GM19397 (cell line): ENCODE data around the gene ICAM1.
"Not testable (repeated sequence)": the region's sequence is repeated elsewhere in the genome, so short reads cannot be mapped to it uniquely, and the experiment has no call there.

Source experiments
- ATAC-seq: cut with Tn5 transposase; IDR thresholded peaks from one replicate; pipeline ENCODE4 v1.9.1; 2021; ENCODE audit warnings: mild to moderate bottlenecking, moderate library complexity; ENCODE audit not compliant: unreplicated experiment

Gene ICAM1

DNA sequence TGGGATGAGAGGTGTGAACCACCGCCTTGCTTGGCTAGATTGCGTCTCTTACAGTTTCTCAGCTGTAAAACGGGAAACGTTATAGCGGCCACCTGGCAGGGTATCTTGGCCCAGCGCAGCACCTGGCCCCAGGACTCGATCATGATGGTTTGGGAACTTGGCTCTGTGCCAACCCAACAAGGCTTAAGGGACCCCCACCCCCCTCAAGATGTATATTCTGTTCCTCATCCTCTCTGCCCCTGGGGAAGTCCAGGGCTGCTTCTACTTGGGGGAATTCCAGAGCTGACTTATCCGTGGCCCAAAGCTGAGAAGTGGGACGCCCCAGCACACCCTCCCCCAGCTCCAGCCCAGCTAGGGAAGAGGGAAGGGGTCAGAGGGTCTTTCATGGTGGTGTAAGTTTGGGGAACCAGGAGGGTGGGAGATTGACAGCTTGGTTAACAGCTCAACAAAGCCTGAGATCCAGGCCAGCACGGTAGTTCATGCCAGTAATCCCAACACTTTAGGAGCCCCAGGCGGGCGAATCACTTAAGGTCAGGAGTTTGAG lies 695 bp downstream of the ICAM1 start:
- ATAC-seq = peak; percentile 33

DNA sequence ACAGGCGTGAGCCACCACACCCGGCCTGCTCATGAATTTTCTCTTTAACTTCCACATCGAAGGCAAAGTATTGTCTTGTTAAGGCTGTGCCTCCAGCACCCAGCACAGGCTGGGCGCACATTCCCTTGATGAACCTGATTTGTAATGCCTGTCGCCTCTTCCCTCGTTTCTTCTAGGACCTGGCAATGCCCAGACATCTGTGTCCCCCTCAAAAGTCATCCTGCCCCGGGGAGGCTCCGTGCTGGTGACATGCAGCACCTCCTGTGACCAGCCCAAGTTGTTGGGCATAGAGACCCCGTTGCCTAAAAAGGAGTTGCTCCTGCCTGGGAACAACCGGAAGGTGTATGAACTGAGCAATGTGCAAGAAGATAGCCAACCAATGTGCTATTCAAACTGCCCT lies 3.7 kb downstream of the ICAM1 start:
- ATAC-seq = no peak

DNA sequence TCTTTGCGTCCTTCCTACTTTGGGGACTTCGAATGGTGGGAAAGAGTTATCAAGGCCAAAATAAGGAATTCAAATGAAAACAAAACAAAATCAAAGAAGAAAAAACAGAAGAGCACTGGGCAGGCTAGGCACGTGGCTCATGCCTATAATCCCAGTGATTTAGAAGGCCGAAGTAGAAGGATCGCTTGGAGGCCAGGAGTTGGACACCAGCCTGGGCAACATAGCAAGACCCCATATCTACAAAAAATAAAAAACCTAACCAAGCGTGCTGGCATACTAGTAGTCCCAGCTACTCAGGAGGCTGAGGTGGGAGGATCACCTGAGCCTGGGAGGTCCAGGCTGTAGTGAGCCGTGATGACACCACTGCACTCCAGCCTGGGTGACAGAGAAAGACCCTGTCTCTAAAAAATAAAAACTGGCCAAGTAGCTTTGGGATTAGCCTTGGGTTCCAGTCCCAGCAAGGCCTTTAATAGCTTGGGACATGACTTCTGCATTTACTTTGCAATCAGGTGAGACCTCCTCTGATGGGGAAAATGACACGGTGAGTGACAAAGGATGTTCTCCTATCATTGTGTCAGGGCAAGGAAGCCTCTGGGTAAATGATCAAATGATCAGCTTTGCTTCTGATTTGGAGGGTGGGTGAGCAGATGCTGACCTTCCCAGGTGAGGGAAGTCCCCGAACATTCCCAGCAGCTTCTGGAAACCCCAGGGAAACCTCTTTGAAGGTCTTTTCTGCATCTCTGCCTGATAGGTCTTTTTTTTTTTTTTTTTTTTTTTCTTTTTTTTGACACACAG lies 7.1 kb downstream of the ICAM1 start:
- no peak for ATAC-seq

DNA sequence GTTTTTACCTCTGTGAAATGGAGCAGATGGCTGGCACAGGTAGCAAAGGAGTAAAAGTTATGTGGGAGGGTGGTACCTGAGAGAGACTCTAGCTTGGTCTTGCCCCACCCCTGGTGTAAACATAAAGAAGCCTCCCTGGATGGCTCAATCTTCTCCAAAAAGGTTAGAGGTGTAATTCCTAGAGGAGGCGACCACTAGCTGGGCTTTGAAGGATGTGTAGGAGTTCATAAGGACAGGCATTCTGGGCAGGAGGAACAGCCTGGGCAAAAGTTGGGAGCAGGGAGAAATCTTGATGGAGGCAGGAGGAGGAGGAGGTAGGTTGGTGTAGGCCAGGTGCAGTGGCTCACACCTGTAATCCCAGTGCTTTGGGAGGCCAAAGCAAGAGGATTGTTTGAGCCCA lies 8.0 kb downstream of the ICAM1 start:
- ATAC-seq = no peak

DNA sequence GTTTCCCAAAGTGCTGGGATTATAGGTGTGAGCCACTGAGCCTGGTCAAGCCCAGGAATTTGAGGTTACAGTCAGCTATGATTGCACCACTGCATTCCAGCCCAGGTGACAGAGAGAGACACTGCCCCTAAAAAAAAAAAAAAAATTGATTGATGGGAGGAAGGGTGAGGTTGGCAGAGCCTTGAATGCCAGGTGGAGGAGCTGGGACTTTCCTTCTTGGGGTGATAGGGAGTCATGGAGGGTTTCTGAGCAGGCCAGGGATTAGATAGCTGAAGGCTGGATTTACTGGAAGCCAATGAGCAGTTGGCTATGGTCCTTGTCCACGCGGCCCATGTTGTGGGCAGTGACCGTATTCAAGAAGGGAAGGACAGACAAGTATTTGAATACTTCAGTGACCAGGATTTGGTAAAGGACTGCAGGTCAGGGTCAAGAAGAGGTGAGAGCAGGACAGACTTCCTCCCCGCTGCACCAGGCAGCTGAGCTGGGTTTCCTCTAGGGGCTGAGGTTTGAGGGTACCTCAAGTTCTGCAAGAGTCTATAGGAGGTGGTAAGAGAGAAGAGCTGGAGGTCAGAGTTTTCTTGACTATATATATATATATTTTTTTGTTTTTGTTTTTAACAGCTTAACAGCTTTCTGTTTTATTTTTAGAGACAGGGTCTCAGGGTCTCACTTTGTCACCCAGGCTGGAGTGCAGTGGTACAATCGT lies 9.0 kb downstream of the ICAM1 start:
- ATAC-seq = no peak

DNA sequence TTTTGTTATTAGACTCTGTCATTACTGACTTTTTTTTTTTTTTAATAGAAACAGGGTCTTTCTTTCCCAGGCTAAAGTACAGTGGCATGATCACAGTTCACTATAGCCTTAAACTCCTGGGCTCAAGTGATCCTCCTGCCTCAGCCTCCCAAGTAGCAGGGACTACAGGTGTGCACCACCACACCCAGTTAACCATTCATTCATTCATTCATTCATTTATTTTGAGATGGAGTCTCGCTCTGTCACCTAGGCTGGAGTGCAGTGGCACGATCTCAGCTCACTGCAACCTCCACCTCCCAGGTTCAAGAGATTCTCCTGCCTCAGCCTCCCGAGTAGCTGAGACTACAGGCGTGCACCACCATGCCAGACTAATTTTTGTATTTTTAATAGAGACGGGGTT lies 11.1 kb downstream of the ICAM1 start:
- ATAC-seq = not testable (repeated sequence)

DNA sequence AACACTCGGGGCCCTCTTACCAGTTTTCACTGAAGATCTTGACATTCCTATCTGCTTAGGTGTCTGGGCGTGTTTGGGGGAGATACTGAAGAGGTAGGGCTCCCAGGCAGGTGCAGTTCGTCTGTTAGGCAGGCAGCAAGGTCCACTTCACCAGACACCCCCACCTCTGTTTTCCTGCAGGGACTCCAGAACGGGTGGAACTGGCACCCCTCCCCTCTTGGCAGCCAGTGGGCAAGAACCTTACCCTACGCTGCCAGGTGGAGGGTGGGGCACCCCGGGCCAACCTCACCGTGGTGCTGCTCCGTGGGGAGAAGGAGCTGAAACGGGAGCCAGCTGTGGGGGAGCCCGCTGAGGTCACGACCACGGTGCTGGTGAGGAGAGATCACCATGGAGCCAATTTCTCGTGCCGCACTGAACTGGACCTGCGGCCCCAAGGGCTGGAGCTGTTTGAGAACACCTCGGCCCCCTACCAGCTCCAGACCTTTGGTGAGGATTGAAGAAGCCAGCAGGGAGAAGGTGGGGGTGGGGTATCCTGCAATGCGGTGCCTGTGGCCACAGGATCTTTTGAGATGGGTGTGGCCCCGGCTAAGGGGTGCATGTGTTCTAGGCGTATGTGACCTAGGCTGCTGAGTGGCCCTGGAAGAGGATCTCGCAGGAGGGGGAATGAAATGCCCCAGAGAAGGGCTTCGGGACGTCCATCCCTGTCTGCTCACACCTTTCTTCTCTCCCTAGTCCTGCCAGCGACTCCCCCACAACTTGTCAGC lies 12.6 kb downstream of the ICAM1 start:
- no peak for ATAC-seq

DNA sequence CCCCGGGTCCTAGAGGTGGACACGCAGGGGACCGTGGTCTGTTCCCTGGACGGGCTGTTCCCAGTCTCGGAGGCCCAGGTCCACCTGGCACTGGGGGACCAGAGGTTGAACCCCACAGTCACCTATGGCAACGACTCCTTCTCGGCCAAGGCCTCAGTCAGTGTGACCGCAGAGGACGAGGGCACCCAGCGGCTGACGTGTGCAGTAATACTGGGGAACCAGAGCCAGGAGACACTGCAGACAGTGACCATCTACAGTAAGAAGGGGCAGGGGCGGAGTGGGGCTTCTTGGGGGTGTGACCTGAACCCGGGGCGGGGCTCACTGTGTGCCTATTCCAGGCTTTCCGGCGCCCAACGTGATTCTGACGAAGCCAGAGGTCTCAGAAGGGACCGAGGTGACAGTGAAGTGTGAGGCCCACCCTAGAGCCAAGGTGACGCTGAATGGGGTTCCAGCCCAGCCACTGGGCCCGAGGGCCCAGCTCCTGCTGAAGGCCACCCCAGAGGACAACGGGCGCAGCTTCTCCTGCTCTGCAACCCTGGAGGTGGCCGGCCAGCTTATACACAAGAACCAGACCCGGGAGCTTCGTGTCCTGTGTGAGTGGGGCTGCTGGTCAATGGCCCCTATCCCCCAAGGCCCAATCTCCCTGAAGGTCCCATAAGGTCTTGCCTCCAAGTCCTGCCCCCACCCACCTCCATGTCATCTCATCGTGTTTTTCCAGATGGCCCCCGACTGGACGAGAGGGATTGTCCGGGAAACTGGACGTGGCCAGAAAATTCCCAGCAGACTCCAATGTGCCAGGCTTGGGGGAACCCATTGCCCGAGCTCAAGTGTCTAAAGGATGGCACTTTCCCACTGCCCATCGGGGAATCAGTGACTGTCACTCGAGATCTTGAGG lies 13.4 kb downstream of the ICAM1 start:
- no peak for ATAC-seq

DNA sequence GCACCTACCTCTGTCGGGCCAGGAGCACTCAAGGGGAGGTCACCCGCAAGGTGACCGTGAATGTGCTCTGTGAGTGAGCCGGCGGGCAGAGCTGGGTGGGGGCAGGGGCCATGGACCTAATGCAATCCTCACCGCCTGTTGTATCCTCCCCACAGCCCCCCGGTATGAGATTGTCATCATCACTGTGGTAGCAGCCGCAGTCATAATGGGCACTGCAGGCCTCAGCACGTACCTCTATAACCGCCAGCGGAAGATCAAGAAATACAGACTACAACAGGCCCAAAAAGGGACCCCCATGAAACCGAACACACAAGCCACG lies 14.0 kb downstream of the ICAM1 start:
- no peak for ATAC-seq

DNA sequence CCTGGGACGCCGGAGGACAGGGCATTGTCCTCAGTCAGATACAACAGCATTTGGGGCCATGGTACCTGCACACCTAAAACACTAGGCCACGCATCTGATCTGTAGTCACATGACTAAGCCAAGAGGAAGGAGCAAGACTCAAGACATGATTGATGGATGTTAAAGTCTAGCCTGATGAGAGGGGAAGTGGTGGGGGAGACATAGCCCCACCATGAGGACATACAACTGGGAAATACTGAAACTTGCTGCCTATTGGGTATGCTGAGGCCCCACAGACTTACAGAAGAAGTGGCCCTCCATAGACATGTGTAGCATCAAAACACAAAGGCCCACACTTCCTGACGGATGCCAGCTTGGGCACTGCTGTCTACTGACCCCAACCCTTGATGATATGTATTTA lies 14.5 kb downstream of the ICAM1 start:
- no peak for ATAC-seq

DNA sequence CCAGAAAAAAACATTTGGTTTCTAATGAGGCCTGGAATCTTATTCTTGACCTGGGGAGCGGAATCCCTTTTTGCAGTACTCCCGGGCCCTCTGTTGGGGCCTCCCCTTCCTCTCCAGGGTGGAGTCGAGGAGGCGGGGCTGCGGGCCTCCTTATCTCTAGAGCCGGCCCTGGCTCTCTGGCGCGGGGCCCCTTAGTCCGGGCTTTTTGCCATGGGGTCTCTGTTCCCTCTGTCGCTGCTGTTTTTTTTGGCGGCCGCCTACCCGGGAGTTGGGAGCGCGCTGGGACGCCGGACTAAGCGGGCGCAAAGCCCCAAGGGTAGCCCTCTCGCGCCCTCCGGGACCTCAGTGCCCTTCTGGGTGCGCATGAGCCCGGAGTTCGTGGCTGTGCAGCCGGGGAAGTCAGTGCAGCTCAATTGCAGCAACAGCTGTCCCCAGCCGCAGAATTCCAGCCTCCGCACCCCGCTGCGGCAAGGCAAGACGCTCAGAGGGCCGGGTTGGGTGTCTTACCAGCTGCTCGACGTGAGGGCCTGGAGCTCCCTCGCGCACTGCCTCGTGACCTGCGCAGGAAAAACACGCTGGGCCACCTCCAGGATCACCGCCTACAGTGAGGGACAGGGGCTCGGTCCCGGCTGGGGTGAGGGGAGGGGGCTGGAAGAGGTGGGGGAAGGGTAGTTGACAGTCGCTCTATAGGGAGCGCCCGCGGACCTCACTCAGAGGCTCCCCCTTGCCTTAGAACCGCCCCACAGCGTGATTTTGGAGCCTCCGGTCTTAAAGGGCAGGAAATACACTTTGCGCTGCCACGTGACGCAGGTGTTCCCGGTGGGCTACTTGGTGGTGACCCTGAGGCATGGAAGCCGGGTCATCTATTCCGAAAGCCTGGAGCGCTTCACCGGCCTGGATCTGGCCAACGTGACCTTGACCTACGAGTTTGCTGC lies 16.1 kb downstream of the ICAM1 start, which contains the start of gene ICAM4:
TSS of gene ICAM4 (plus strand) at position 153 of the 935 bp plus-strand sequence. CDS start at position 211, 58 bp downstream.
- ATAC-seq = no peak

DNA sequence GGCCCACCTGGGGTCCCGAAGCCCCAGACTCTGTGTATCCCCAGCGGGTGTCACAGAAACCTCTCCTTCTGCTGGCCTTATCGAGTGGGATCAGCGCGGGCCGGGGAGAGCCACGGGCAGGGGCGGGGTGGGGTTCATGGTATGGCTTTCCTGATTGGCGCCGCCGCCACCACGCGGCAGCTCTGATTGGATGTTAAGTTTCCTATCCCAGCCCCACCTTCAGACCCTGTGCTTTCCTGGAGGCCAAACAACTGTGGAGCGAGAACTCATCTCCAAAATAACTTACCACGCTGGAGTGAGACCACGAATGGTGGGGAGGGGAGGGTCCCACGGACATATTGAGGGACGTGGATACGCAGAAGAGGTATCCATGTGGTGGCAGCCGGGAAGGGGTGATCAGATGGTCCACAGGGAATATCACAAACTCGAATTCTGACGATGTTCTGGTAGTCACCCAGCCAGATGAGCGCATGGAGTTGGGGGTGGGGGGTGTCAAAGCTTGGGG lies 17.8 kb downstream of the ICAM1 start:
- ATAC-seq = no peak

DNA sequence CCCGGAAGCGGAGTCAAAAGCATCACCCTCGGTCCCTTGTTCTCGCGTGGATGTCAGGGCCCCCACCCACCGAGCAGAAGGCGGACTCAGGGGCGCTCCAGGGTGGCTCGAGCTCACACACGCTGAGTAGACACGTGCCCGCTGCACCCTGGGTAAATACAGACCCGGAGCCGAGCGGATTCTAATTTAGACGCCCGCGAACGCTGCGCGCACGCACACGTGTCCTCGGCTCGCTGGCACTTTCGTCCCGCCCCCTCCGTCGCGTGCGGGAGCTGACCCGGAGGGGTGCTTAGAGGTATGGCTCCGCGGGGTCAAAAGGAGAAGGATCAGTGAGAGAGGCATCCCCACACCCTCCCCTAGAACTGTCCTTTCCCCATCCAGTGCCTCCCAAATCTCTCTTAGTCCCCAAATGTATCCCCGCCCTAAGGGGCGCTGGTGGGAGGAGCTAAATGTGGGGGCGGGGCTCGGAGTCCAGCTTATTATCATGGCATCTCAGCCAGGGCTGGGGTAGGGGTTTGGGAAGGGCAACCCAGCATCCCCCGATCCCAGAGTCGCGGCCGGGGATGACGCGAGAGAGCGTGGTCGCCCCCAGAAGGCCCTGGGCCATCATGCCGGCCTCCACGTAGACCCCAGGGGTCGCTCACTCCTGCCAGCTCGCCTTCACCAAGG lies 18.4 kb downstream of the ICAM1 start:
- no peak for ATAC-seq

DNA sequence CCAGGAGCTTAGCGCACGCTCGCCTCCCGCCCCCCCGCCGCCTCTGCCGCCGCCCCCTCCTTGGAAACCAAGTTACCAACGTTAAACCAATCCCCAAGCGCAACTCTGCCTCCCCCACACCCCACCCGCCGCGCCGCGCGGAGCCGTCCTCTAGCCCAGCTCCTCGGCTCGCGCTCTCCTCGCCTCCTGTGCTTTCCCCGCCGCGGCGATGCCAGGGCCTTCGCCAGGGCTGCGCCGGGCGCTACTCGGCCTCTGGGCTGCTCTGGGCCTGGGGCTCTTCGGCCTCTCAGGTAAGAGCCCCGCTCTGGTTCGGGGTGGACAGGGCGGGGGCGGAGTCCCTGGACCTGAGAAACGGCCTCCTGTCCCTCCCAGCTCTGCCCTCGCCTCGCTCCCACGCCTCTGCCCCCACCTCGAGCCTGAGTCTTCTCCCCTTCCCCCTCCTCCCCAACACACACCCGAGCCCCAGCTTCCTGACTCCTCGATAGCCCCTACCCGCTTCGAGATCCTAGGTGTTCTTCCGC lies 19.0 kb downstream of the ICAM1 start, which contains the start of gene ICAM5:
TSS of gene ICAM5 (plus strand) at position 117 of the 521 bp plus-strand sequence. CDS start at position 209, 92 bp downstream.
- ATAC-seq = no peak

DNA sequence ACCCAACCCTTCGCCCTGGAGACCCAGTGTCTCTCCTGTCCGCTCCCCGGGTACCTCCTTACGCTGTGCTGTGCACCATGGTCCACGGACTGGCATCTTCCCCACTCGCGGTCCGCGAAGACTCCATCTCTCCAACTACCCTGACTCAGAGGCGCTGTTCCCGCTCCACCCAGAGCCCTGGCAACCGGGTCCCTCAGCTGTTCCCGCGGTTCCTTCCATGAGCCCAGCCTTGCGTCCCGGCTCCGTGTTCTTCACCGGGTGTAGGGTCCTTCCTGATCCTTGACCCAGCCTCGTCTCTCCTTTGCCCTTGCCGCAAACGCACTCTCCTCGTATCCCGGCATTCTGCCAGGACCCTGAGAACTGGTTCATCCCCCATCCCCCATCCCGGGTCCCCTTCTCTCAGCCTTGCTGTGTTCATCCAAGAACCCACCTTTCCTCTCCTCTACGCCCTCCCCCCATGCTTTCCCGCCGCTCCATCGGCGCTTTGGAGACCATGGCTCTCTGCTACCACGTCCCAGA lies 19.5 kb downstream of the ICAM1 start:
- no peak for ATAC-seq

DNA sequence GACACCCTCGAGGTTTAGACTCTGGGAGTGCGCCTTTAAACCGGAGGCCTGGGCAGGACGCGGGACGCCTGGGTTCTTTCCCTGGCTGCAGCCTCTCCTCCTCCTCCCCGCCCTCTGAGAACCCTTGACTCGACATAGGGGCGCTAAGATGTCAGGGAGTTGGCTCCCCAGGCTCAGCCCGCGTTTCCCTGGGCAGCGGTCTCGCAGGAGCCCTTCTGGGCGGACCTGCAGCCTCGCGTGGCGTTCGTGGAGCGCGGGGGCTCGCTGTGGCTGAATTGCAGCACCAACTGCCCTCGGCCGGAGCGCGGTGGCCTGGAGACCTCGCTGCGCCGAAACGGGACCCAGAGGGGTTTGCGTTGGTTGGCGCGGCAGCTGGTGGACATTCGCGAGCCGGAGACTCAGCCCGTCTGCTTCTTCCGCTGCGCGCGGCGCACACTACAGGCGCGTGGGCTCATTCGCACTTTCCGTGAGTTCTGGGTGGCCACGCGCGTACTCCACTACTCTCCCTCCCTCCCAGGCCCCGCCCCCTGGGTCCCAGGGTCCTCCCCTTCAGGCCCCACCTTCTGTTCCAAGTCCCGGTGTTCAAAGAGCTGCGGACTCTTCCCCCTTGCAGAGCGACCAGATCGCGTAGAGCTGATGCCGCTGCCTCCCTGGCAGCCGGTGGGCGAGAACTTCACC lies 20.1 kb downstream of the ICAM1 start:
- no peak for ATAC-seq

DNA sequence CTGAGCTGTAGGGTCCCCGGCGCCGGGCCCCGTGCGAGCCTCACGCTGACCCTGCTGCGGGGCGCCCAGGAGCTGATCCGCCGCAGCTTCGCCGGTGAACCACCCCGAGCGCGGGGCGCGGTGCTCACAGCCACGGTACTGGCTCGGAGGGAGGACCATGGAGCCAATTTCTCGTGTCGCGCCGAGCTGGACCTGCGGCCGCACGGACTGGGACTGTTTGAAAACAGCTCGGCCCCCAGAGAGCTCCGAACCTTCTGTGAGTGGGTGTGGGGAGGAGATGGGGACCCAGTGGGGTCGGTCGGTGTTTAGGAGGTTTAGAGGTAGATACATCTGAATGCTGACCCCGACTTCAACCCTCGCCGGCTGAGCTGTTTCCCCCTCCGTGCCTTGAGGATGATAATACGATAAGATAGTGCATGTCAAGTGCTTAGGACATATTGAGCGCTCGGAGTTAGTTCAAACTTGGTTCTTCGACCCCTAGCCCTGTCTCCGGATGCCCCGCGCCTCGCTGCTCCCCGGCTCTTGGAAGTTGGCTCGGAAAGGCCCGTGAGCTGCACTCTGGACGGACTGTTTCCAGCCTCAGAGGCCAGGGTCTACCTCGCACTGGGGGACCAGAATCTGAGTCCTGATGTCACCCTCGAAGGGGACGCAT lies 20.8 kb downstream of the ICAM1 start:
- no peak for ATAC-seq
